ENCODE results near the gene ZNF331. TPM values are rescaled to one million over a fixed set of nuclear protein-coding genes. Genes with fewer than 3 reads are reported as not detected.

The ZNF331 gene
- total RNA-seq, 1 experiment from 2014 or later, result 6.1 TPM

- DNase-seq (ENCODE audit: low read depth), result no peak
These were observed 88.5 kb downstream of the ZNF331 start for GRCh38 chr19:53626486-53626885.

- no peak for DNase-seq (ENCODE audit: low read depth)
These were observed 89.0 kb downstream of the ZNF331 start for GRCh38 chr19:53626976-53627375.

Other genes starting within 250 kb of the ZNF331 start
- 4.1 and 4.9 TPM in 2 replicates for gene ZNF845, start 204.4 kb upstream of the ZNF331 start, total RNA-seq (2014; rRNA removed; shearing (Covaris generic))
- gene ZNF525, start 172.4 kb upstream of the ZNF331 start, total RNA-seq (2014; rRNA removed; shearing (Covaris generic)), result 0.73 and 0.85 TPM in 2 replicates
- 5.8 and 8.0 TPM in 2 replicates for gene ZNF765, start 143.0 kb upstream of the ZNF331 start, total RNA-seq (2014; rRNA removed; shearing (Covaris generic))
- gene ZNF761, start 106.2 kb upstream of the ZNF331 start, total RNA-seq (2014; rRNA removed; shearing (Covaris generic)), result 3.9 and 4.9 TPM in 2 replicates
- 0.98 and 1.1 TPM in 2 replicates for gene ZNF813, start 70.4 kb upstream of the ZNF331 start, total RNA-seq (2014; rRNA removed; shearing (Covaris generic))
- not detected in 2 replicates for gene DPRX, start 93.9 kb downstream of the ZNF331 start, total RNA-seq (2014; rRNA removed; shearing (Covaris generic))

Data from HT1080 (cell line).